ACC112 (cell line): Measurements from ENCODE around the gene SLC22A15.

ENCODE experiments used
- H2AFZ ChIP-seq: fragments of 200-600 bp; sonication (generic); one replicate; pipeline ENCODE4 v1.6.0; 2017; ENCODE audit warnings: antibody characterized with exemption, low read length; ENCODE audit not compliant: unreplicated experiment
- H3K27ac ChIP-seq: fragments of 200-600 bp; sonication (generic); 2 replicates; pipeline ENCODE4 v1.5.1; 2014; ENCODE audit warnings: low read depth, mild to moderate bottlenecking, antibody characterized with exemption, low read length, moderate library complexity
- H3K27me3 ChIP-seq: fragments of 200-600 bp; sonication (generic); 2 replicates; pipeline ENCODE4 v1.6.1; 2014; ENCODE audit warnings: mild to moderate bottlenecking, antibody characterized with exemption, low read length, moderate library complexity, mixed read lengths; ENCODE audit not compliant: insufficient read depth
- H3K36me3 ChIP-seq: fragments of 200-600 bp; sonication (generic); 2 replicates; pipeline ENCODE4 v1.6.1; 2016; ENCODE audit warnings: mild to moderate bottlenecking, antibody characterized with exemption, low read length, moderate library complexity, mixed read lengths; ENCODE audit not compliant: insufficient read depth
- H3K4me1 ChIP-seq: fragments of 200-600 bp; sonication (generic); one replicate; pipeline ENCODE4 v1.6.1; 2016; ENCODE audit warnings: low read length, mixed read lengths; ENCODE audit not compliant: insufficient read depth, unreplicated experiment, control insufficient read depth
- H3K4me3 ChIP-seq: fragments of 200-600 bp; sonication (generic); 2 replicates; pipeline ENCODE4 v1.5.1; 2014; ENCODE audit warnings: mild to moderate bottlenecking, low read depth, low read length
- H3K79me2 ChIP-seq: fragments of 200-600 bp; sonication (generic); one replicate; pipeline ENCODE4 v1.6.0; 2016; ENCODE audit warnings: low read length; ENCODE audit not compliant: control insufficient read depth, unreplicated experiment, insufficient read depth

The SLC22A15 gene

GRCh38 chr1:116003823-116004222 lies 27.5 kb downstream of the SLC22A15 start:
- peaks cover 9% of the 10 kb centered on the region for H3K4me1 ChIP-seq
- H3K27ac ChIP-seq: no peak overlapping the region
- H3K4me3 ChIP-seq: no peak overlapping the region
- H3K79me2 ChIP-seq: peaks cover 6% of the 10 kb centered on the region
- no peak overlapping the region for H2AFZ ChIP-seq
- no peaks in the 10 kb centered on the region for H3K27me3 ChIP-seq
- H3K36me3 ChIP-seq: peaks cover 10% of the 10 kb centered on the region

DNA sequence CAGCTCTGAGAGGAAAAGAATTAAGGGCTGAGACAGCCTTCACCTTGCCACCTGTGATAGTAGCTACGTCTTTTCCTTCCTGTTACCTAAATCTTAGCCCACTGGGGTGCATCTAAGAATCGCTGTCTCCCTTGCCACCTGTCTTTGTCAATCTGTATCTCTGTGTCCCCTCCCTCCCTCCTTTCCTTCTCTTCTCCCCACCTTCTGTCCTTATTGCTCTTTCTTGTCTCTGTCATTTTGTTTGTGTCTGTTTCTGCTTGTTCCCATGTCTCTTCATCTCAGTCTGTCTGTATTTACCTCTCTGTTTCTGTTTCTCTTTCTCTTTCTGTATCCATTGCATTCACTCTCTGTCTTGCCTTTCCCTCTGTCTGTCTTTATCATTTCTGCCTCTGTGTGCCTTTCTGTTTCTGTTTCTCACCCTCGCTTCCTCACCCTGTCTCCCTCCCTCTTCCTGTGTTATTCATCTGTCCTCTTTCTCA lies 30.2 kb downstream of the SLC22A15 start:
- H3K36me3 ChIP-seq: peaks cover 10% of the 10 kb centered on the region; the same call in 1 of the 2 replicates
- peaks cover 9% of the 10 kb centered on the region for H3K4me1 ChIP-seq
- no peak overlapping the region for H2AFZ ChIP-seq
- H3K27me3 ChIP-seq: no peaks in the 10 kb centered on the region
- peaks cover 6% of the 10 kb centered on the region for H3K79me2 ChIP-seq
- H3K27ac ChIP-seq: no peak overlapping the region
- no peak overlapping the region for H3K4me3 ChIP-seq

- Histone ChIP-seq H3K79me2 (peaks cover 3% of the 10 kb centered on the region), H3K27ac (no peak overlapping the region), H3K4me3 (no peak overlapping the region), H2AFZ (no peak overlapping the region), H3K4me1 (no peaks in the 10 kb centered on the region), H3K27me3 (no peaks in the 10 kb centered on the region), H3K36me3 (peaks cover 3% of the 10 kb centered on the region; the same call in 1 of the 2 replicates)
Measured at GRCh38 chr1:116008656-116009390, 32.5 kb downstream of the SLC22A15 start.

- H3K27ac ChIP-seq: no peak overlapping the region
- no peak overlapping the region for H2AFZ ChIP-seq
- H3K27me3 ChIP-seq: no peaks in the 10 kb centered on the region
- no peaks in the 10 kb centered on the region for H3K4me1 ChIP-seq
- no peaks in the 10 kb centered on the region for H3K79me2 ChIP-seq
- no peaks in the 10 kb centered on the region for H3K36me3 ChIP-seq
- no peak overlapping the region for H3K4me3 ChIP-seq
Measured at GRCh38 chr1:116012716-116013115, 36.4 kb downstream of the SLC22A15 start.

DNA sequence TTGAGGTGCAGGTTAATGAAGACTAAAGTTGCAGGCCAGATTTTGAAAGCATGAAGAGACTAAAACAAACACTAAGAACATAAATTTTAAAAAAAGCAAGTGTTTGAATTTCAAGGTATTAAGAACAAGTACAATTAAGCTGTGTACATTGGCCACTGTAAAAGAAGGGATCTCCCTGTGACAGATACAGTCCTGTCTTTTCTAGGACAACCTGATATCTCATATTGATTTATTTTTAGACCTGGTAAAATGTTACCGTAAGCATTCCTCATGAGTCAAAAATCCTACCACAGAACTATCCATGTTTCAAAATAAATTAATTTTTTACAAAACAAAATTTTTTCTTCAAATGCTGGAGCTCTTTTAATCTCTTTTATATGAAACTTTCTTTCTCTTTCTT lies 39.4 kb downstream of the SLC22A15 start:
- Histone ChIP-seq H2AFZ (no peak overlapping the region), H3K79me2 (no peaks in the 10 kb centered on the region), H3K4me3 (no peak overlapping the region), H3K4me1 (no peaks in the 10 kb centered on the region), H3K36me3 (peaks cover 5% of the 10 kb centered on the region; the same call in 1 of the 2 replicates), H3K27me3 (no peaks in the 10 kb centered on the region), H3K27ac (no peak overlapping the region)

- H3K4me1 ChIP-seq: no peaks in the 10 kb centered on the region
- no peaks in the 10 kb centered on the region for H3K79me2 ChIP-seq
- H3K36me3 ChIP-seq: peaks cover 8% of the 10 kb centered on the region
- H3K4me3 ChIP-seq: no peak overlapping the region
- no peak overlapping the region for H3K27ac ChIP-seq
- no peak overlapping the region for H2AFZ ChIP-seq
- H3K27me3 ChIP-seq: no peaks in the 10 kb centered on the region
Measured at GRCh38 chr1:116018007-116018406, 41.7 kb downstream of the SLC22A15 start.

DNA sequence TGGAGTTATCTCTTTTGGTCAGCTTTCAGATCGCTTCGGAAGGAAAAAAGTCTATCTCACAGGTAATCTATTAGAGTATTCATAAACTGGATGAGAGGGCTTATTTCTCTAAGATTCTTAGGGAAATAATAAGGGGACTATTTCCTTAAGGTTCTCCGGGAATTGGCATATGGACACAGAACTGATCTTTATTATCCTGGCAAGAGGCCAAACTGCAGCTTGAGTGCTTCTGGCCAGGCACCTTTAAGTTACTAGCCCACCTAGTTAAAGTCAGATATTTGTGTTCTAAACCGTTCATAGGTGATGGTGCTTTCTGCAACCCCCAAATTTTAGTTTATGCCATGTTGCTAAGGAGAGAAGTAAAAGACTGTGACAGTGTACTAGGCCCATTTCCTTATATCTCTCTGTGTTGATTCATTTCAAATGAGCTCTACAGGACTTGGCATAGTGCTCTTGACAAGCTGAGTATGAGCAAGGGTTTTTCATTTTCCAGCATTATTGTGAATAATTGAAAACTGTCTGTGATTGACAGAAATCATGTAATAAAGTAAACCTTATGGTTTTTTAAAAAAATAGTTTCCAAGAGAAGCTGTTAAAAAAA lies 43.4 kb downstream of the SLC22A15 start:
- Histone ChIP-seq H3K4me3 (no peak overlapping the region), H3K36me3 (peaks cover 8% of the 10 kb centered on the region), H3K79me2 (no peaks in the 10 kb centered on the region), H3K4me1 (no peaks in the 10 kb centered on the region), H2AFZ (no peak overlapping the region), H3K27me3 (no peaks in the 10 kb centered on the region), H3K27ac (no peak overlapping the region)

GRCh38 chr1:116020668-116021272 lies 44.5 kb downstream of the SLC22A15 start:
- no peaks in the 10 kb centered on the region for H3K79me2 ChIP-seq
- no peaks in the 10 kb centered on the region for H3K4me1 ChIP-seq
- H2AFZ ChIP-seq: no peak overlapping the region
- no peak overlapping the region for H3K27ac ChIP-seq
- no peak overlapping the region for H3K4me3 ChIP-seq
- no peaks in the 10 kb centered on the region for H3K27me3 ChIP-seq
- H3K36me3 ChIP-seq: peaks cover 8% of the 10 kb centered on the region

- no peaks in the 10 kb centered on the region for H3K27me3 ChIP-seq
- H3K4me1 ChIP-seq: no peaks in the 10 kb centered on the region
- H2AFZ ChIP-seq: no peak overlapping the region
- no peaks in the 10 kb centered on the region for H3K79me2 ChIP-seq
- no peak overlapping the region for H3K4me3 ChIP-seq
- peaks cover 10% of the 10 kb centered on the region for H3K36me3 ChIP-seq
- no peak overlapping the region for H3K27ac ChIP-seq
Measured at GRCh38 chr1:116024626-116025025, 48.3 kb downstream of the SLC22A15 start.

- Histone ChIP-seq H3K36me3 (peaks cover 5% of the 10 kb centered on the region; the same call in 1 of the 2 replicates), H3K27me3 (no peaks in the 10 kb centered on the region), H3K27ac (no peak overlapping the region), H2AFZ (no peak overlapping the region), H3K4me3 (no peak overlapping the region), H3K4me1 (no peaks in the 10 kb centered on the region), H3K79me2 (no peaks in the 10 kb centered on the region)
Measured at GRCh38 chr1:116026631-116027030, 50.3 kb downstream of the SLC22A15 start.
